ENCODE measurements around the gene OSBPL2. TPM values are rescaled to one million over a fixed set of nuclear protein-coding genes. Genes with fewer than 3 reads are reported as not detected.

OSBPL2 gene
- total RNA-seq, 1 experiment from 2014 or later = 49.5 TPM

DNA sequence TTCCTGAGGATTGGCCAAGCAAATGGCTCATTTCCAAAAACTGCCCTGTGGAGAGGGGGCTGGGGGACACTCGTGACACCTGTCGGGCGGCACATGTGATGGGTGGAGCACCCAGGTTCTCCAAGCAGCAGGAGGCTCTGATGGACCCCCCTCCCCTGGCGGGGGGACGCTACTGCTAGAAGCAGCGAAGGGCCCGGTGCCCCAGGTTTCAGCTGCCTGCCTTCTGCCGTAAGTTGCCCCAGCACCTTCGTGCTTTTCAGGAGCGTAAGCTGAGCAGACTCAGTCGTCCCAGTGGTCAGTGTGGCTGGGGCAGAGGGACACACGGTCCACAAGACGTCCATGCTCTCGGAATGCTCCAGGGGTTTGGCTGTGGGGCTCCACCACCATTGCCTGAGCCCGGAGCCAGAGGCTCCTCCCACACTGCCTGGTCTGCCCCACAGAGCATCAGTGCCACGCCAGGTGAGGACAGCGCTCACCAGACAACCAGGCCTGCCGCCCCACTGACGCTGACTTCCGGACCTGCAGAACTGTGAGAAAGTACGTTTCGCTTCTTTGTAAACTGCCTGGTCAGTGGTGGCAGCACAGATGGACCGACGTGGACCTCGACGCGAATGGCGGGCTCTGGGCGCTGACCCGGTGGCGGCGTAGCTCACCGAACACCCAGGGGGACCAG lies 60.4 kb downstream of the OSBPL2 start (continued):
- TF ChIP-seq, protein P1, sequence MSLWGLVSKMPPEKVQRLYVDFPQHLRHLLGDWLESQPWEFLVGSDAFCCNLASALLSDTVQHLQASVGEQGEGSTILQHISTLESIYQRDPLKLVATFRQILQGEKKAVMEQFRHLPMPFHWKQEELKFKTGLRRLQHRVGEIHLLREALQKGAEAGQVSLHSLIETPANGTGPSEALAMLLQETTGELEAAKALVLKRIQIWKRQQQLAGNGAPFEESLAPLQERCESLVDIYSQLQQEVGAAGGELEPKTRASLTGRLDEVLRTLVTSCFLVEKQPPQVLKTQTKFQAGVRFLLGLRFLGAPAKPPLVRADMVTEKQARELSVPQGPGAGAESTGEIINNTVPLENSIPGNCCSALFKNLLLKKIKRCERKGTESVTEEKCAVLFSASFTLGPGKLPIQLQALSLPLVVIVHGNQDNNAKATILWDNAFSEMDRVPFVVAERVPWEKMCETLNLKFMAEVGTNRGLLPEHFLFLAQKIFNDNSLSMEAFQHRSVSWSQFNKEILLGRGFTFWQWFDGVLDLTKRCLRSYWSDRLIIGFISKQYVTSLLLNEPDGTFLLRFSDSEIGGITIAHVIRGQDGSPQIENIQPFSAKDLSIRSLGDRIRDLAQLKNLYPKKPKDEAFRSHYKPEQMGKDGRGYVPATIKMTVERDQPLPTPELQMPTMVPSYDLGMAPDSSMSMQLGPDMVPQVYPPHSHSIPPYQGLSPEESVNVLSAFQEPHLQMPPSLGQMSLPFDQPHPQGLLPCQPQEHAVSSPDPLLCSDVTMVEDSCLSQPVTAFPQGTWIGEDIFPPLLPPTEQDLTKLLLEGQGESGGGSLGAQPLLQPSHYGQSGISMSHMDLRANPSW (CRISPR knock-in tag; conservative IDR thresholded peaks at IDR 0.05; ENCODE audit: low read depth) = no peak
- TF ChIP-seq, protein P2, sequence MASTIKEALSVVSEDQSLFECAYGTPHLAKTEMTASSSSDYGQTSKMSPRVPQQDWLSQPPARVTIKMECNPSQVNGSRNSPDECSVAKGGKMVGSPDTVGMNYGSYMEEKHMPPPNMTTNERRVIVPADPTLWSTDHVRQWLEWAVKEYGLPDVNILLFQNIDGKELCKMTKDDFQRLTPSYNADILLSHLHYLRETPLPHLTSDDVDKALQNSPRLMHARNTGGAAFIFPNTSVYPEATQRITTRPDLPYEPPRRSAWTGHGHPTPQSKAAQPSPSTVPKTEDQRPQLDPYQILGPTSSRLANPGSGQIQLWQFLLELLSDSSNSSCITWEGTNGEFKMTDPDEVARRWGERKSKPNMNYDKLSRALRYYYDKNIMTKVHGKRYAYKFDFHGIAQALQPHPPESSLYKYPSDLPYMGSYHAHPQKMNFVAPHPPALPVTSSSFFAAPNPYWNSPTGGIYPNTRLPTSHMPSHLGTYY (CRISPR knock-in tag; IDR thresholded peaks at IDR 0.05) = no peak
- TF ChIP-seq, protein P3, sequence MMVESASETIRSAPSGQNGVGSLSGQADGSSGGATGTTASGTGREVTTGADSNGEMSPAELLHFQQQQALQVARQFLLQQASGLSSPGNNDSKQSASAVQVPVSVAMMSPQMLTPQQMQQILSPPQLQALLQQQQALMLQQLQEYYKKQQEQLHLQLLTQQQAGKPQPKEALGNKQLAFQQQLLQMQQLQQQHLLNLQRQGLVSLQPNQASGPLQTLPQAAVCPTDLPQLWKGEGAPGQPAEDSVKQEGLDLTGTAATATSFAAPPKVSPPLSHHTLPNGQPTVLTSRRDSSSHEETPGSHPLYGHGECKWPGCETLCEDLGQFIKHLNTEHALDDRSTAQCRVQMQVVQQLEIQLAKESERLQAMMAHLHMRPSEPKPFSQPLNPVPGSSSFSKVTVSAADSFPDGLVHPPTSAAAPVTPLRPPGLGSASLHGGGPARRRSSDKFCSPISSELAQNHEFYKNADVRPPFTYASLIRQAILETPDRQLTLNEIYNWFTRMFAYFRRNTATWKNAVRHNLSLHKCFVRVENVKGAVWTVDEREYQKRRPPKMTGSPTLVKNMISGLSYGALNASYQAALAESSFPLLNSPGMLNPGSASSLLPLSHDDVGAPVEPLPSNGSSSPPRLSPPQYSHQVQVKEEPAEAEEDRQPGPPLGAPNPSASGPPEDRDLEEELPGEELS (CRISPR knock-in tag; IDR thresholded peaks at IDR 0.05) = no peak
- TF ChIP-seq, protein P4, sequence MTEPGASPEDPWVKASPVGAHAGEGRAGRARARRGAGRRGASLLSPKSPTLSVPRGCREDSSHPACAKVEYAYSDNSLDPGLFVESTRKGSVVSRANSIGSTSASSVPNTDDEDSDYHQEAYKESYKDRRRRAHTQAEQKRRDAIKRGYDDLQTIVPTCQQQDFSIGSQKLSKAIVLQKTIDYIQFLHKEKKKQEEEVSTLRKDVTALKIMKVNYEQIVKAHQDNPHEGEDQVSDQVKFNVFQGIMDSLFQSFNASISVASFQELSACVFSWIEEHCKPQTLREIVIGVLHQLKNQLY (CRISPR knock-in tag; IDR thresholded peaks at IDR 0.05) = no peak
- TF ChIP-seq JUN (CRISPR knock-in tag; IDR thresholded peaks at IDR 0.05) (no peak), MXD4 (CRISPR knock-in tag; IDR thresholded peaks at IDR 0.05; ENCODE audit: borderline replicate concordance) (no peak), CREB1 (CRISPR knock-in tag; IDR thresholded peaks at IDR 0.05) (no peak)
- TF ChIP-seq, protein P5, sequence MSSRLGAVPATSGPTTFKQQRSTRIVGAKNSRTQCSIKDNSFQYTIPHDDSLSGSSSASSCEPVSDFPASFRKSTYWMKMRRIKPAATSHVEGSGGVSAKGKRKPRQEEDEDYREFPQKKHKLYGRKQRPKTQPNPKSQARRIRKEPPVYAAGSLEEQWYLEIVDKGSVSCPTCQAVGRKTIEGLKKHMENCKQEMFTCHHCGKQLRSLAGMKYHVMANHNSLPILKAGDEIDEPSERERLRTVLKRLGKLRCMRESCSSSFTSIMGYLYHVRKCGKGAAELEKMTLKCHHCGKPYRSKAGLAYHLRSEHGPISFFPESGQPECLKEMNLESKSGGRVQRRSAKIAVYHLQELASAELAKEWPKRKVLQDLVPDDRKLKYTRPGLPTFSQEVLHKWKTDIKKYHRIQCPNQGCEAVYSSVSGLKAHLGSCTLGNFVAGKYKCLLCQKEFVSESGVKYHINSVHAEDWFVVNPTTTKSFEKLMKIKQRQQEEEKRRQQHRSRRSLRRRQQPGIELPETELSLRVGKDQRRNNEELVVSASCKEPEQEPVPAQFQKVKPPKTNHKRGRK (CRISPR knock-in tag; IDR thresholded peaks at IDR 0.05; ENCODE audit: borderline replicate concordance) = no peak

DNA sequence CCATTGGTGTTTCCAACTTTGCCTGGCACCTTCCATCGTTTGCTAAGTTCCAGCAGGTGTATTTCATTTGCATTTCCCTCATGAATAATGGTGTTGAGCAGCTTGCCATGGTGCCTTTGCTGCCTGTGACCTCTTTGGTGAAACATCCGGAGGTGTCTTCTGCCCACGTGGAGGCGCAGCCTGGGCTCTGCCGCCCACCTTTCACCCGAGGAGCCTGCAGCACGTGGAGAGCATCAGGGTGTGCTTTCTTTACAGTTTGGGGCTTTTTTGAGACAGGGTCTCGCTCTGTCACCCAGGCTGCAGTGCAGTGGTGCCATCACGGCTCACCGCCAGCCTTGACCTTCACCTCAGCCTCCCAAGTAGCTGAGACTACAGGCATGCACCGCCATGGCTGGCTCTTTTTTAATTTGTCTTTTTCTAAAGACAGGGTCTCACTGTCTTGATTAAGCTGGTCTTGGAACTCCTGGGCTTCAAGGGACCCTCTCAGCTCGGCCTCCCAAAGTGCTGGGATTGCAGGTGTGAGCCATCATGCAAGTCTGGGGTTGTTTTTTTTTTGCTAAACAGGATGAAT lies 61.4 kb downstream of the OSBPL2 start:
- ChIA-PET POLR2A (interaction anchor here (0.7 kb wide), 1 partner anchor 334 kb away, joined by 4 read pairs; no protein-coding TSS in a partner anchor), CTCF (interaction anchor here (1.3 to 2.9 kb wide), 3 partner anchors 40 to 83 kb away, joined by 3 to 11 read pairs (median 4); no protein-coding TSS in a partner anchor)
- peaks cover 12% of the 10 kb centered on the region for H3K4me1 Mint-ChIP-seq
- no peak for TF ChIP-seq ATF1 (CRISPR knock-in tag; IDR thresholded peaks at IDR 0.05)
- no peak for TF ChIP-seq RORB (CRISPR knock-in tag; IDR thresholded peaks at IDR 0.05)
- TF ChIP-seq, protein P6, sequence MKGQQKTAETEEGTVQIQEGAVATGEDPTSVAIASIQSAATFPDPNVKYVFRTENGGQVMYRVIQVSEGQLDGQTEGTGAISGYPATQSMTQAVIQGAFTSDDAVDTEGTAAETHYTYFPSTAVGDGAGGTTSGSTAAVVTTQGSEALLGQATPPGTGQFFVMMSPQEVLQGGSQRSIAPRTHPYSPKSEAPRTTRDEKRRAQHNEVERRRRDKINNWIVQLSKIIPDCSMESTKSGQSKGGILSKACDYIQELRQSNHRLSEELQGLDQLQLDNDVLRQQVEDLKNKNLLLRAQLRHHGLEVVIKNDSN (CRISPR knock-in tag; IDR thresholded peaks at IDR 0.05) = no peak
- TF ChIP-seq, protein P7, sequence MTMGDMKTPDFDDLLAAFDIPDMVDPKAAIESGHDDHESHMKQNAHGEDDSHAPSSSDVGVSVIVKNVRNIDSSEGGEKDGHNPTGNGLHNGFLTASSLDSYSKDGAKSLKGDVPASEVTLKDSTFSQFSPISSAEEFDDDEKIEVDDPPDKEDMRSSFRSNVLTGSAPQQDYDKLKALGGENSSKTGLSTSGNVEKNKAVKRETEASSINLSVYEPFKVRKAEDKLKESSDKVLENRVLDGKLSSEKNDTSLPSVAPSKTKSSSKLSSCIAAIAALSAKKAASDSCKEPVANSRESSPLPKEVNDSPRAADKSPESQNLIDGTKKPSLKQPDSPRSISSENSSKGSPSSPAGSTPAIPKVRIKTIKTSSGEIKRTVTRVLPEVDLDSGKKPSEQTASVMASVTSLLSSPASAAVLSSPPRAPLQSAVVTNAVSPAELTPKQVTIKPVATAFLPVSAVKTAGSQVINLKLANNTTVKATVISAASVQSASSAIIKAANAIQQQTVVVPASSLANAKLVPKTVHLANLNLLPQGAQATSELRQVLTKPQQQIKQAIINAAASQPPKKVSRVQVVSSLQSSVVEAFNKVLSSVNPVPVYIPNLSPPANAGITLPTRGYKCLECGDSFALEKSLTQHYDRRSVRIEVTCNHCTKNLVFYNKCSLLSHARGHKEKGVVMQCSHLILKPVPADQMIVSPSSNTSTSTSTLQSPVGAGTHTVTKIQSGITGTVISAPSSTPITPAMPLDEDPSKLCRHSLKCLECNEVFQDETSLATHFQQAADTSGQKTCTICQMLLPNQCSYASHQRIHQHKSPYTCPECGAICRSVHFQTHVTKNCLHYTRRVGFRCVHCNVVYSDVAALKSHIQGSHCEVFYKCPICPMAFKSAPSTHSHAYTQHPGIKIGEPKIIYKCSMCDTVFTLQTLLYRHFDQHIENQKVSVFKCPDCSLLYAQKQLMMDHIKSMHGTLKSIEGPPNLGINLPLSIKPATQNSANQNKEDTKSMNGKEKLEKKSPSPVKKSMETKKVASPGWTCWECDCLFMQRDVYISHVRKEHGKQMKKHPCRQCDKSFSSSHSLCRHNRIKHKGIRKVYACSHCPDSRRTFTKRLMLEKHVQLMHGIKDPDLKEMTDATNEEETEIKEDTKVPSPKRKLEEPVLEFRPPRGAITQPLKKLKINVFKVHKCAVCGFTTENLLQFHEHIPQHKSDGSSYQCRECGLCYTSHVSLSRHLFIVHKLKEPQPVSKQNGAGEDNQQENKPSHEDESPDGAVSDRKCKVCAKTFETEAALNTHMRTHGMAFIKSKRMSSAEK (CRISPR knock-in tag; IDR thresholded peaks at IDR 0.05; ENCODE audit: borderline replicate concordance) = no peak
- TF ChIP-seq, protein P8, sequence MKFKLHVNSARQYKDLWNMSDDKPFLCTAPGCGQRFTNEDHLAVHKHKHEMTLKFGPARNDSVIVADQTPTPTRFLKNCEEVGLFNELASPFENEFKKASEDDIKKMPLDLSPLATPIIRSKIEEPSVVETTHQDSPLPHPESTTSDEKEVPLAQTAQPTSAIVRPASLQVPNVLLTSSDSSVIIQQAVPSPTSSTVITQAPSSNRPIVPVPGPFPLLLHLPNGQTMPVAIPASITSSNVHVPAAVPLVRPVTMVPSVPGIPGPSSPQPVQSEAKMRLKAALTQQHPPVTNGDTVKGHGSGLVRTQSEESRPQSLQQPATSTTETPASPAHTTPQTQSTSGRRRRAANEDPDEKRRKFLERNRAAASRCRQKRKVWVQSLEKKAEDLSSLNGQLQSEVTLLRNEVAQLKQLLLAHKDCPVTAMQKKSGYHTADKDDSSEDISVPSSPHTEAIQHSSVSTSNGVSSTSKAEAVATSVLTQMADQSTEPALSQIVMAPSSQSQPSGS (CRISPR knock-in tag; IDR thresholded peaks at IDR 0.05; ENCODE audit: borderline replicate concordance, low read depth) = no peak
- TF ChIP-seq SMAD4 (CRISPR knock-in tag; IDR thresholded peaks at IDR 0.05) = no peak
- TF ChIP-seq, protein P9, sequence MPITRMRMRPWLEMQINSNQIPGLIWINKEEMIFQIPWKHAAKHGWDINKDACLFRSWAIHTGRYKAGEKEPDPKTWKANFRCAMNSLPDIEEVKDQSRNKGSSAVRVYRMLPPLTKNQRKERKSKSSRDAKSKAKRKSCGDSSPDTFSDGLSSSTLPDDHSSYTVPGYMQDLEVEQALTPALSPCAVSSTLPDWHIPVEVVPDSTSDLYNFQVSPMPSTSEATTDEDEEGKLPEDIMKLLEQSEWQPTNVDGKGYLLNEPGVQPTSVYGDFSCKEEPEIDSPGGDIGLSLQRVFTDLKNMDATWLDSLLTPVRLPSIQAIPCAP (CRISPR knock-in tag; IDR thresholded peaks at IDR 0.05) = no peak
- no peak for TF ChIP-seq MYBL2 (CRISPR knock-in tag; IDR thresholded peaks at IDR 0.05)
- TF ChIP-seq GABPB1 (CRISPR knock-in tag; IDR thresholded peaks at IDR 0.05) = no peak
- no peak for TF ChIP-seq ZNF317 (CRISPR knock-in tag; IDR thresholded peaks at IDR 0.05; ENCODE audit: borderline replicate concordance, low read depth)

More for the DNA sequence above, 61.4 kb downstream of the OSBPL2 start:
- Mint-ChIP-seq H3K27ac (peak overlapping the region; percentile 72; the same call in 1 of the 2 replicates), H3K36me3 (peaks cover 20% of the 10 kb centered on the region), H3K9me3 (no peaks in the 10 kb centered on the region), H3K4me3 (no peak overlapping the region), H3K27me3 (ENCODE audit: low read depth) (no peaks in the 10 kb centered on the region)
- ATAC-seq (no peak), DNase-seq (ENCODE audit: low spot score) (no peak)

Data from WTC11 (cell line).